ENCODE results near the gene HCFC1.
"Not testable (repeated sequence)": the region's sequence is repeated elsewhere in the genome, so short reads cannot be mapped to it uniquely, and the experiment has no call there.

The HCFC1 gene

GRCh38 chrX:153989973-153990655, 18.5 kb upstream of the HCFC1 start:
- H3K36me3 Mint-ChIP-seq, result no peaks in the 10 kb centered on the region
- H3K9me3 Mint-ChIP-seq, result no peaks in the 10 kb centered on the region
- H3K4me1 Mint-ChIP-seq, result peaks cover 24% of the 10 kb centered on the region
- peak overlapping the region; percentile 30 for H3K27ac Mint-ChIP-seq
- peak overlapping the region; percentile 33 for H3K4me3 Mint-ChIP-seq
- no peaks in the 10 kb centered on the region for H3K27me3 Mint-ChIP-seq

- H3K9me3 Mint-ChIP-seq, result no peaks in the 10 kb centered on the region
Observed at GRCh38 chrX:153988493-153988892, 16.9 kb upstream of the HCFC1 start.

GRCh38 chrX:153984351-153985178, 12.9 kb upstream of the HCFC1 start:
- Mint-ChIP-seq H3K4me1 (peaks cover 38% of the 10 kb centered on the region), H3K27ac (peak overlapping the region; percentile 97), H3K27me3 (no peaks in the 10 kb centered on the region), H3K4me3 (peak overlapping the region; percentile 81), H3K9me3 (no peaks in the 10 kb centered on the region), H3K36me3 (no peaks in the 10 kb centered on the region)

More at GRCh38 chrX:153988493-153988892, 16.9 kb upstream of the HCFC1 start:
- peaks cover 33% of the 10 kb centered on the region for H3K4me1 Mint-ChIP-seq
- no peak overlapping the region for H3K4me3 Mint-ChIP-seq
- no peaks in the 10 kb centered on the region for H3K27me3 Mint-ChIP-seq
- H3K36me3 Mint-ChIP-seq, result no peaks in the 10 kb centered on the region
- H3K27ac Mint-ChIP-seq, result no peak overlapping the region

GRCh38 chrX:153983321-153983801, 11.7 kb upstream of the HCFC1 start:
- H3K4me3 Mint-ChIP-seq, result peak overlapping the region; percentile 72
- H3K4me1 Mint-ChIP-seq, result peaks cover 34% of the 10 kb centered on the region
- no peaks in the 10 kb centered on the region for H3K36me3 Mint-ChIP-seq
- no peaks in the 10 kb centered on the region for H3K9me3 Mint-ChIP-seq
- H3K27ac Mint-ChIP-seq, result peak overlapping the region; percentile 76
- H3K27me3 Mint-ChIP-seq, result no peaks in the 10 kb centered on the region

- Mint-ChIP-seq H3K4me1 (peaks cover 34% of the 10 kb centered on the region), H3K27ac (peak overlapping the region; percentile 88), H3K4me3 (peak overlapping the region; percentile 74), H3K36me3 (no peaks in the 10 kb centered on the region), H3K9me3 (no peaks in the 10 kb centered on the region), H3K27me3 (no peaks in the 10 kb centered on the region)
Observed at GRCh38 chrX:153981771-153982533, 10.3 kb upstream of the HCFC1 start.

GRCh38 chrX:153981231-153981630, 9.6 kb upstream of the HCFC1 start:
- Mint-ChIP-seq H3K27me3 (no peaks in the 10 kb centered on the region), H3K4me1 (peaks cover 34% of the 10 kb centered on the region), H3K36me3 (no peaks in the 10 kb centered on the region), H3K27ac (peak overlapping the region; percentile 88), H3K9me3 (no peaks in the 10 kb centered on the region), H3K4me3 (peak overlapping the region; percentile 74)

GRCh38 chrX:153980394-153980793, 8.8 kb upstream of the HCFC1 start:
- not testable (repeated sequence) for H3K27me3 Mint-ChIP-seq, H3K9me3 Mint-ChIP-seq, H3K36me3 Mint-ChIP-seq
- peak overlapping the region; percentile 82 for H3K27ac Mint-ChIP-seq
- H3K4me3 Mint-ChIP-seq, result peak overlapping the region; percentile 72
- peaks cover 38% of the 10 kb centered on the region for H3K4me1 Mint-ChIP-seq

GRCh38 chrX:153974726-153975286, 3.2 kb upstream of the HCFC1 start:
- Mint-ChIP-seq H3K36me3 (peaks cover 2% of the 10 kb centered on the region), H3K4me1 (peaks cover 18% of the 10 kb centered on the region), H3K9me3 (no peaks in the 10 kb centered on the region), H3K27ac (peak overlapping the region; percentile 86), H3K27me3 (no peaks in the 10 kb centered on the region), H3K4me3 (peak overlapping the region; percentile 20)

GRCh38 chrX:153974003-153974725, 2.5 kb upstream of the HCFC1 start:
- peaks cover 2% of the 10 kb centered on the region for H3K36me3 Mint-ChIP-seq
- peaks cover 18% of the 10 kb centered on the region for H3K4me1 Mint-ChIP-seq
- H3K9me3 Mint-ChIP-seq, result no peaks in the 10 kb centered on the region
- no peaks in the 10 kb centered on the region for H3K27me3 Mint-ChIP-seq
- H3K27ac Mint-ChIP-seq, result peak overlapping the region; percentile 86
- peak overlapping the region; percentile 89 for H3K4me3 Mint-ChIP-seq

- Mint-ChIP-seq H3K4me3 (peak overlapping the region; percentile 89), H3K36me3 (peaks cover 2% of the 10 kb centered on the region), H3K27me3 (no peaks in the 10 kb centered on the region), H3K27ac (peak overlapping the region; percentile 86), H3K4me1 (peaks cover 18% of the 10 kb centered on the region), H3K9me3 (no peaks in the 10 kb centered on the region)
Observed at GRCh38 chrX:153973127-153974002, 1.7 kb upstream of the HCFC1 start.

- peak within 1 kb of the TSS; percentile 100 for H3K4me3 Mint-ChIP-seq
- no peaks in the 10 kb centered on the region for H3K27me3 Mint-ChIP-seq
- H3K9me3 Mint-ChIP-seq, result no peaks in the 10 kb centered on the region
- peaks cover 26% of the 10 kb centered on the region for H3K4me1 Mint-ChIP-seq
- peak within 1 kb of the TSS; percentile 100 for H3K27ac Mint-ChIP-seq
- H3K36me3 Mint-ChIP-seq, result peaks cover 6% of the 10 kb centered on the region
Observed at GRCh38 chrX:153972368-153973126, 929 bp upstream of the HCFC1 start, which contains the start of gene TMEM187. Gene TMEM187, plus strand, starts transcription at chrX:153972754. Its CDS starts 9,309 bp downstream, at chrX:153982063.

- peak overlapping the region; percentile 100 for H3K4me3 Mint-ChIP-seq
- peaks cover 40% of the 10 kb centered on the region for H3K4me1 Mint-ChIP-seq
- H3K9me3 Mint-ChIP-seq, result no peaks in the 10 kb centered on the region
- H3K27ac Mint-ChIP-seq, result peak overlapping the region; percentile 100
- H3K36me3 Mint-ChIP-seq, result peaks cover 6% of the 10 kb centered on the region
- H3K27me3 Mint-ChIP-seq, result no peaks in the 10 kb centered on the region
Observed at GRCh38 chrX:153971124-153971449, 531 bp downstream of the HCFC1 start.

GRCh38 chrX:153970357-153971123, 1.1 kb downstream of the HCFC1 start:
- H3K27me3 Mint-ChIP-seq, result no peaks in the 10 kb centered on the region
- peaks cover 6% of the 10 kb centered on the region for H3K36me3 Mint-ChIP-seq
- peaks cover 42% of the 10 kb centered on the region for H3K4me1 Mint-ChIP-seq
- H3K4me3 Mint-ChIP-seq, result peak overlapping the region; percentile 100
- H3K9me3 Mint-ChIP-seq, result no peaks in the 10 kb centered on the region
- H3K27ac Mint-ChIP-seq, result peak overlapping the region; percentile 100

All from activated naive CD4-positive, alpha-beta T cell treated with anti-CD3 and anti-CD28 coated beads, Interleukin-2, amount 50 U/mL, for 24 hours (primary cell).